ENCODE results near the gene COCH. TPM values are rescaled to one million over a fixed set of nuclear protein-coding genes. Genes with fewer than 3 reads are reported as not detected.

Gene COCH
- total RNA-seq (not detected), total RNA-seq (0 to 4.5 (median 0.27) reads per million in 172 experiments)
- 0.29 TPM for polyA plus RNA-seq (2013, experiment 1 of 2)
- polyA plus RNA-seq (2013, experiment 2 of 2), result 0.30 TPM

GRCh38 chr14:30874120-30874998 is at the start of gene COCH:
Gene COCH, plus strand, starts transcription at chr14:30874559. Its CDS starts 380 bp downstream, at chr14:30874939.
- Mint-ChIP-seq H3K9me3 (no peaks in the 10 kb centered on the region), H3K4me3 (peak within 1 kb of the TSS; percentile 64), H3K27ac (no peak within 1 kb of the TSS), H3K4me1 (ENCODE audit: low read depth) (peaks cover 13% of the 10 kb centered on the region), H3K27me3 (peaks cover 74% of the 10 kb centered on the region), H3K36me3 (ENCODE audit: low read depth) (no peaks in the 10 kb centered on the region)
- ChIA-PET CTCF (no interaction called here), POLR2A (no interaction called here)
- peak in 7 of 14 experiments; percentile 2 to 48 (median 17) for DNase-seq
- Histone ChIP-seq H3K4me1 (ENCODE audit: insufficient read depth, low read length) (peaks cover 15% of the 10 kb centered on the region), H3K4me3 (ENCODE audit: low read length) (peak within 1 kb of the TSS; percentile 53), H3K27me3 (ENCODE audit: control insufficient read depth in 1 of 2, insufficient read depth in 2 of 2, low read length in 2 of 2) (peaks cover 34 to 58% of the 10 kb centered on the region in 2 experiments), H3K9me3 (ENCODE audit: control insufficient read depth in 1 of 2, insufficient read depth in 1 of 2, low read length in 2 of 2) (peaks cover 0 to 14% of the 10 kb centered on the region in 2 experiments), H3K36me3 (ENCODE audit: insufficient read depth, low read length) (no peaks in the 10 kb centered on the region), H3K27ac (ENCODE audit: low read depth in 1 of 2, low read length in 2 of 2) (no peak within 1 kb of the TSS)
- intact Hi-C loops (cut with DNase I, micrococcal nuclease), result no loop called here
- ATAC-seq (ENCODE audit: poor library complexity), result peak; percentile 54
- peak; percentile 26 for TF ChIP-seq CTCF (IDR thresholded peaks at IDR 0.05)

- no peak for DNase-seq
- peaks cover 4 to 10% of the 10 kb centered on the region in 2 experiments for H3K9me3 ChIP-seq (ENCODE audit: control insufficient read depth in 1 of 2, insufficient read depth in 1 of 2, low read length in 2 of 2)
- ChIA-PET POLR2A (no interaction called here), CTCF (no interaction called here)
- no peaks in the 10 kb centered on the region for H3K4me1 ChIP-seq (ENCODE audit: insufficient read depth, low read length)
- Mint-ChIP-seq H3K27ac (no peak overlapping the region), H3K4me1 (ENCODE audit: low read depth) (no peaks in the 10 kb centered on the region), H3K4me3 (no peak overlapping the region), H3K36me3 (ENCODE audit: low read depth) (no peaks in the 10 kb centered on the region), H3K9me3 (peaks cover 6% of the 10 kb centered on the region), H3K27me3 (peaks cover 8% of the 10 kb centered on the region)
- no peak for TF ChIP-seq CTCF (IDR thresholded peaks at IDR 0.05)
- intact Hi-C loops (cut with DNase I, micrococcal nuclease), result no loop called here
- no peaks in the 10 kb centered on the region for H3K27me3 ChIP-seq (ENCODE audit: control insufficient read depth in 1 of 2, insufficient read depth in 2 of 2, low read length in 2 of 2)
- ATAC-seq (ENCODE audit: poor library complexity), result no peak
- no peaks in the 10 kb centered on the region for H3K36me3 ChIP-seq (ENCODE audit: insufficient read depth, low read length)
- H3K27ac ChIP-seq (ENCODE audit: low read depth in 1 of 2, low read length in 2 of 2), result no peak overlapping the region
- no peak overlapping the region for H3K4me3 ChIP-seq (ENCODE audit: low read length)
These were observed 48.3 kb upstream of the COCH start for GRCh38 chr14:30826070-30826469.

GRCh38 chr14:30829853-30830252 is 44.5 kb upstream of the COCH start:
- no peak for TF ChIP-seq CTCF (IDR thresholded peaks at IDR 0.05)
- H3K4me1 ChIP-seq (ENCODE audit: insufficient read depth, low read length), result no peaks in the 10 kb centered on the region
- intact Hi-C loops (cut with DNase I, micrococcal nuclease), result no loop called here
- ATAC-seq (ENCODE audit: poor library complexity), result no peak
- no peak overlapping the region for H3K4me3 ChIP-seq (ENCODE audit: low read length)
- H3K36me3 Mint-ChIP-seq (ENCODE audit: low read depth), result no peaks in the 10 kb centered on the region
- no peaks in the 10 kb centered on the region for H3K27me3 ChIP-seq (ENCODE audit: control insufficient read depth in 1 of 2, insufficient read depth in 2 of 2, low read length in 2 of 2)
- H3K27me3 Mint-ChIP-seq, result peaks cover 3% of the 10 kb centered on the region
- no peak for DNase-seq
- H3K27ac ChIP-seq (ENCODE audit: low read depth in 1 of 2, low read length in 2 of 2), result no peak overlapping the region
- H3K4me3 Mint-ChIP-seq, result no peak overlapping the region
- H3K9me3 ChIP-seq (ENCODE audit: control insufficient read depth in 1 of 2, insufficient read depth in 1 of 2, low read length in 2 of 2), result peaks cover 7 to 12% of the 10 kb centered on the region in 2 experiments
- no peaks in the 10 kb centered on the region for H3K36me3 ChIP-seq (ENCODE audit: insufficient read depth, low read length)
- ChIA-PET POLR2A (no interaction called here), CTCF (no interaction called here)
- H3K4me1 Mint-ChIP-seq (ENCODE audit: low read depth), result no peaks in the 10 kb centered on the region
- H3K27ac Mint-ChIP-seq, result no peak overlapping the region
- peaks cover 9% of the 10 kb centered on the region for H3K9me3 Mint-ChIP-seq
